HT1080 (cell line): ENCODE results near the gene PTPRN2. TPM values are rescaled to one million over a fixed set of nuclear protein-coding genes. Genes with fewer than 3 reads are reported as not detected.
A peak's percentile ranks its signal among the peaks of the same experiment; 100 is the strongest.

Source experiments
- DNase-seq: peaks from one replicate; pipeline ENCODE4 v3.0.0-alpha.2; 2015; ENCODE audit warnings: low read depth
- total RNA-seq: library from RNA; depleted of rRNA; stranded (reverse); fragments of >200 nt; shearing (Covaris generic); gene quantifications from 2 replicates; pipeline ENCODE4 v1.2.3, GENCODE V29; 2014

Gene PTPRN2
- total RNA-seq, 1 experiment from 2014 or later, result 0.31 TPM

DNA sequence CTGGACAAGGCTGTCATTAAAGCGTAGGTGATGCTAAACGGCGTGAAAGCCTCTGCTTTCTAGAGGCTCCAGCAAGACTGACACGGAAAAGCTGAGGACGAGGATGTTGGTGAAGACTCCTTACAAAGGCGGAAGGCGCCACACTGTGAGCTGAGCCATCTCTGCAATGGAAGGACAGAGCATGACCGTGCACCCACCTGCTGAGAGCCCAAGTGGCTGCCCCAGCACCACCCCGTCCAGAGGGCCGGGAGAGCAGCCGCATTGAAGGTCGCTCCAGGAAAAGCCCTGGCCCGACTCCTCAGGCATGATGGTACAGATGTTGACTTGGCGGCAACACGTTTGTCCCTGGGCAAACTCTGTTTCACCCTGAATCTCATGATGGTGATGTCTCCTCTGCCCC is 758.1 kb downstream of the PTPRN2 start:
- DNase-seq, result no peak

DNA sequence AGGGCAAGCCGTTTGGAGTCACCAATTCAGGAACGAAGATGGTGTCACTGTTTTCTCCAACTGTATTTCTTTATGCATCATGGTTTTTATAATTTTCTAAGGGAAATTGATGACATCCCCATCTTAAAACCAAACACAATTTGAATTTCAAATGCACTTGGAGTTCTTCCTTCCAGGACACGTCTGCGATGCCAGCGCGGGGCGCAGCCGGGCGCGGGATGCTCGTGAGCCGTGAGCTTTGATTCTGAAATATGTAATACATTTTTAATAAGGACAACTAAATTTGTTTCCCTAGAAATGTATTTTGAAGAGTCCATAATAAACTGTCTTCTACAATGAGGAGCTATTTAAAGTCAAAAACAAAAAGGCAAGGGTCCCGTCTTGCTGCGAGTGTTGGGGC is 758.7 kb downstream of the PTPRN2 start:
- no peak for DNase-seq

DNA sequence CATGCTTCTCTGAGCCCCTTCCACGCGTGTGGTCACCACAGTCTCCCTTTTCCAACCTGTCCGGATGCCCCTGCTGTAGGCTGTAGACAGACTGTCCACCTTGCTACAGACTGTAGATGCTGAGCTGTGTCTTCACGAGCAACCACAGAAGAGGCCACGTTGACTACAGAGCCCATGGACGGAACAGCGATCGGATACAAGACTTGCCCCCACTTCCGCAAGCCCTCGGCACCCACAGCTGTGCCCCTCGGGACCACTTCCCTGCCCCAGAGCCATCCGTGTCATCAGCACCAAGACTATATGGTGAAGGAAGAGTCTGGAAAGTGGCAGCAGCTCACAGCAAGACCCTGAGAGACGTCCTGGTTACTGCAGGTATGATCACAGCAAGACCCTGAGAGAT is 759.4 kb downstream of the PTPRN2 start:
- DNase-seq, result no peak

DNA sequence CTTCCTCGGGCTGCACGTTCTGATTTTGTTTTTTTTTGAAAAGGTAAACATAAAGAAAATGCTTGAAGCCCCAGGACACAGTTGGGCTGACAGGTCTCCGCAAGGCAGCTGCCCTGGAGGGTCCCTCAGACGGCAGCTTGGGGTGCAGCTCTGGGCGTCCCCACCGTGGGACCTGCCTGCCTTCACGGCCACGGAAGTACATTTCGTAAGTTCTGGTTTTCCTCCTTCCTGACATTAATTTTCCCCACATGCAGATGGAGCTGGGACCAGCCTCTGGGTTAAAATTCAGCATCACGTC is 759.8 kb downstream of the PTPRN2 start:
- DNase-seq, result no peak

DNA sequence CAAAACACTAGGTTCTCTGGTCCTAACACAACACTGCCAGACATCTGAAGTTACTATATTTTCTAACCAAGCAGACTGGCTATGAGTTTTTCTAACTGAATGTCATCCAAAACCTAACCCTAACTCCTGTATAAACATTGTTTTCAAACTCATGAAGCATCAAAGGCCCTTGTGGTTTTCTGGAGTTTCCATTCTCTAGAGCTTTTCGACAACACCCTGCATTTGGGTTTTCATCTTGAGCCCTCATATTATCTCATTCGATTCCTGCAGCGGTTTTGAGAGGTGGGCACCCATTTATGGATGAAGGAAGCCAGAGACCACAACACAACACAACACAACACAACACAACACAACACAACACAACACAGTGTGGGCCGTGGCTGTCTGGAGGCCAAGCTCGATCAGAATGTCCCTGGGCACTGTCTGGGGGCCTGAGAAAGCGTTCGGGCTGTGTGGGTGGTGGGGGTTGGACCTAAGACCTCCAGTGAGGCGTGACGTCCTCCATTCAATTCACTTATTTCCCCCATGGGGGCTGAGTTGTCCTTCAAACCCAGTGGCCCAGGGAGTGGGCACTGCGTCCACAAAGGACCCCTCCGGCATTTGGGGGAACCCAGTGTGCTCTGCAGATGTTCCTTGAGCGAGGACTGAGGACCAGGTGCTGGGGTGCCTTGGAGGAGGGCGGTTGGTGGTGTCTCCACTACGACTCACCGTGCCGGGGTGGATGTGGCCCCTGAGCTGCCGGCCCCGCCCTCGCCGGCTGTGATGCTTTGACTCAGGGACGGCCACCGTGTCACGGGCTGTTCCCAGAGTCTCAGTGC is 760.4 kb downstream of the PTPRN2 start:
- no peak for DNase-seq

DNA sequence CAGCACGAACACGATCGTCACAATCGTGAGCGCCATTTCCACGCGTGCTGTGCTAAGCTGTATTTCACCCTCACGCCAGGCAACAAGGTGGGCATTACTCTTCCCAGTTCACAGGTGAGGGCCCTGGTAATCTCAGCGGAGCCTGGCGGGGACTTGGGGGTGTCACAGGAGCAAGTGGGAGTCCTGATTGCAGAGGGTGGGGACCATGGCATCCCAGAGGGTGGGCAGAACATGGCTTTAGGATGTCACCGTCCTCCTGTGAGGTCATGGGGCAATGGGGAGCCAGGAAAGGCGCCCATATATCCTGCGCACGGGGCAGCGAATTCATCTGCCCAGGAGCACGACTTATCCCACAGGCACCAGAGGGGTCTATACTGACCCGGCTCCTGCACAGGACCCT is 761.1 kb downstream of the PTPRN2 start:
- DNase-seq, result no peak

DNA sequence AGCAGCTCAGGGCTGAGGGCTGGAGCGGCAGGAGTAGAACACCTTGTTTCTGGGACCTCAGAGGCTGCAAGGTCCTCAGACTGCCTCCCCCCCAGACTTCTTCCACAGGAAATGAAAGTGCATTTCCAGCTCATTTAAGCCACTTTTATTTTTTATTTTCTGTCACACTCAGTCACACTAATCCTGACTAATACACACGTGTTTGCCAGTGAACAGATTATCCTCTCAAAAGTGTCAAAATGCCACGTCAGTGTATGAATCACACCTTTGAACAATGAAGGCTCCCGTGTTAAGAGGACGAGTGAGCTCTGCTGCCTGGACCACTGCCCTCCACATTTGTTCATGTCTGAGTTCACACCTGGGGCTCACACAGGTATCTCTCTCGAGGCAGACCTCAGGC is 762.3 kb downstream of the PTPRN2 start:
- DNase-seq, result peak; percentile 38

DNA sequence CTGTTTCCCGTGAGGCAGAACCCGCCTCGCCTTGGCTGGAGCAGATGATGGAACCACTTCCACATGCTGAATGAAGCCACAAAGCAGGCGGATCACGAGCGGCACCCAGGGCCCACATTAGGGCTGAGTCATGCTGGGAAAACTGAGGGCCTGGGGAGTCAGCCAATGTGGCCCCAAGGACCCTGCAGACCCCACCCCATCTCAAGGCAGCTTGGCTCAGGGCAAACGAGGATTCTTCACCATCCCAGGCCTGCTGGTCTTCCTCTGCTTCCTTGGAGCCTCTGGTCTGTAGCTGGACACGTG is 762.9 kb downstream of the PTPRN2 start:
- no peak for DNase-seq

DNA sequence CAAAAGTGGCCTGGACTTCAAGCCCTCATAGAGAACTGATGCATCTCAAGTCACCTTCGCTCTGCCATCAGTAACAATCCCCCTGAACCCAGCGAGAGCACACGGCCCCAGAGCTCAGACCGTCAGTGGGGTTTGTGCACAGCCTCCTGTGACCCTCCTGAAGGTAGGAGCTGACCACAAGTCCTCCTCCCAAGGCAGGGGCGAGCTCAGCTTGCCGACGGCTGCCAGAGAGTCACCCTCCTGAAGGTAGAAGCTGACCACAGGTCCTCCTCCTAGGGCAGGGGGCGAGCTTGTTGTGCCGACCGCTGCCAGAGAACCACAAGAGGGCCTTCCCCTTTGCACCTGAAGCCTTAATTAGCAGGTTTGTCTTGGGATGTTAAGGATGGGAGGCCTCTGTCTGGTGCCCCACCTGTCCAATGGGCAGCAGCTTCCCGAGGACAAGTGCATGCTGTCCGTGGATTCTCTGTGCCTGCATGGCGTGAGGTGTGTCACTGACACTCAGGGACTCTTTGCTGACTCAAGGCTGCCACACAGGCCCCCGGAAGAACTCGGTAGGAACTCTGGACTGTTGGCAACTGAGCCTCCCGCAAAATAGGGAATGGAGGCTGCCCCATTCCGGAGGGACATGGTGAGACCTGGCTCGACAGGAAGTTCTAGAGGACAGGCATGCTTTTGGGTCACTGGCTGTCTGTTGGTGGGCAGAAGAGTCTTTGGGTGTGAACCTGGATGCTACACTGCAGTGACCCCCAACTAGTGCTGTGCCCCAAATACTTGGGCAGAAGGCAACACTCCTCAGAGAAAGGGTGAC is 763.4 kb downstream of the PTPRN2 start:
- DNase-seq, result no peak

DNA sequence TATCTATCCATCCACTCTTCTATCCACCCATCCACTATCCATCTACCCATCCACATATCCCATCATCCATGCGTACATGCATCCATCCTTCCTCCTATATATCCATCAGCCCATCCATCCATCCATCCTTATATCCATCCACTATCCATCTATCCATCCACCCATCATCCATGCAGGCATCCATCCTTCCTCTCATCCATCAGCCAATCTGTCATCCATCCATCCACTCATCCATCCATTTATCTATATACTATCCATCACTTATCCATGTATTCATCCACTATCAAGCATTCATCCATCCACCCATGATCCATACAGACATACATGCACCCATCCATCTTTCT is 765.0 kb downstream of the PTPRN2 start:
- no peak for DNase-seq

DNA sequence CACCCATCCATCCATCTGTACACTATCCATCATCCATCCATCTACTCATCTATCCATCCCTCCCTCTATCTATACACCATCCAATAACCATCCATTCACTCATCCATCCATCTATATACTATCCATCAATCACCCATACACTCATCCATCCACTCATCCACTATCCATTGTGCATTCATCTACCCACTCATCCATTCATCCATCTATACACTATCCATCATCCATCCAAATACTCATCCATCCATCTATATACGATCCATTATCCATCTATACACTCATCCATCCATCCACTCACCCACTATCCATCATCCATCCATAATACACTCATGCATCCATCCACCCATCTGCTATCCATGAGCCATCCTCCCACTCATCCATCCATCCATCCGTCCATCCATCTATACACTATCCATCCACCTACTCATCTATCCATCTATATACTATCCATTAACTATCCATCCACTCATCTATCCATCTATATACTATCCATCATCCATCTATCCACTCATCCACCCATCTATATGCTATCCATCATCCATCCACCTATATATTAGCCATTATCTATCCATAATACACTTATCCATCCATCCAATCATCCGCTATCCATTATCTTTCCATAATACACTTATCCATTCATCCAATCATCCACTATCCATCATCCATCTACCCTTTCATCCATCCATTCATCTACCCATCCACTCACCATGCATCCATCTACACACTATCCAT is 765.5 kb downstream of the PTPRN2 start:
- DNase-seq, result no peak

DNA sequence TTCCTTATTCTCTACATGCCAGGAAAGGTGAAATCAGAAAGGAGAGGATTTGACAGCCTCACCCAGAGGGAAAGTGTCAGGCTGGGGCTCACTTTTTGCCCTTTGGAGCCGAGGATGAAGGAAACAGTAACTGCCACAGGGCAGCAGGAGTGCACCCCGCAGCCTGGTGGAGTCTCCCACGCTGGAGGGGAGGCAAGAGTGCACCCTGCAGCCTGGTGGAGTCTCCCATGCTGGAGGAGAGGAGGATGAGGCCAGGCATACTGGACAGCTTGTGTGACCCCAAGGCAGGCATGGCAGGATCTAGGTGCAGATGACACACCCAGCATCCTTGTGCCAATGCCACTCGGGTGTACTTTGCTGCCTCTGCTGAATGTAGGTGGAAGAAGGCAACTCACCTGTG is 766.8 kb downstream of the PTPRN2 start:
- DNase-seq, result no peak

DNA sequence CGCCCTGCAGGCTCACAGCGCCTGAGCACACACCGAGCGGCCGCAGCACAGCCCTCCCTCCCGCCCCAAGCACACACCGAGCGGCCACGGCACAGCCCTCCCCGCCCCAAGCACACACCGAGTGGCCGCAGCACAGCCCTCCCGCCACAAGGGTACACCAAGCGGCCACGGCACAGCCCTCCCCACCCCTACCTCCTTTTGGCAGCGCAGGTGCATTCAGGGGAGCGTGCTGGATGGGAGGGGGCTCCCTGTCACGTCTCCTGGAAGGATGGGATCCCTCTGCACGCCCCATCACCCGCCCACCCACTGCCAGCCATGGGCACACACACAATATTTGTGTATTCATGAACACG is 768.2 kb downstream of the PTPRN2 start:
- DNase-seq, result no peak

DNA sequence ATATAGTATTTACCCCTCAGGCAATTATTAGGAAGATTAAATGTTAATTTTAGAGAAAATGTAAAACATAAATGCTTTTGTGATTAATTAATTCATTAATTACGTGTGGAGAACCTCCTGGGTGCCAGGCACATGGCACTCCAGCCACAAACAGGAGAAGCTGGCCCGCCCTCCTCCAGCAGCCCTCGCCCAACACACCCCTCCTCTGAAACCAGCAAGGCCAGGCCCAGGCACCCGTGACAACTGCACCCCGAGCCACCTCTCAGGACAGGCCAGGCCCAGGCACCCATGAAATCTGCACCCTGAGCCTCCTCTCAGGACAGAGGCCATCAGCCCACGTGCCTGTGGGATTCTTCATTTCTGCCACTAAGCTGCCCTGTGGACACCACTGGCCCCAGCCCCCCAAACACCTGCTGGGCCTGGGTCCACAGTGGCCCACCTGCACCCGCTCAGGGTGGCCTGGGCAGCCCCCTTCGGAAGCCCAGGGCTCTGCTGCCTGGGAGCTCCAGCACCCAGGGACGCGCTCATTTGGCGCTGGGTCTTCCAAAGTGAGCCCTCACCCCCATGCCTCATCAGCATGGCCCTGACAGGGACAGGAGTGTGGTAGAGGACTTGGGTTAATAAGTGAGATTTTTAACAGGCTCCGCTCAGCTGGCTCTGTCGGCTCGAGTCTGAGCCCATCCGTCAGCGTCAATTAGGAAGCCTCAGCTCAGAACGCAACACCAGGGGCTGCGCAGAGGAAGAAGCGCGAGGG is 768.7 kb downstream of the PTPRN2 start:
- no peak for DNase-seq

DNA sequence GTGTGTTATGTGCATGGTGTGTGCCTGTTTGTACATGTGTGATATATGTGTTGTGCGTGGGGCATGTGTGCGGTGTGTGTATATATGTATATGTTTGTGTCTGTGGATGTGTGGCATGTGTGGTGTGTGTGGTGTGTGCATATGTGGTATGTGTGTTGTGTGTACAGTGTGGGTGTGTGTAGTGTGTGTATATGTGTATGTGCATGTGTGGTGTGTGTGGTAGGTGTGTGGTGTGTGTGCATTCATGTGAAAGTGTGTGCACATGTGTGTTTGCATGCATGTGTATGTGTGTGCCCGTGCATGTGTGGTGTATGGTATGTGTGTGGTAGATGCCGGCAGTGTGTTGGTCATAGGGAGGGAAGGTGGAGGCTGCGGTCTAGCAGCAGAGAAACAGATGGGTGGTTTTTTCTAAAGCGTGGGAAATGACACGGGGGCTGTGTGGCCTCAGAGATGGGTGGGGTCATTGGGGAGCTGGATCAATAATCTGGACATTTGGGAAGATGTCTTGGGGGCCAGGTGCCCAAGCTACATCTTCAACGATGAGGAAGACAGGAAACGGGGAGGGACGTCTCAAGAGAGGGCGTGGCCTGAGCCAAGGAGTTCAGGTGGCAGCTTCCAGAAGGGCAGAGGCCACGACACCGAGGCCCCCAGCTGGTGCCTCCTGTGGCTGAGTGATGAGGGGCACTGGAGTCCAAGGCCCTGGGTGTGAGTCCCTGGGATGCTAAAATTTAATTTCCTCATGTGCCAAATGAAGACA is 769.5 kb downstream of the PTPRN2 start:
- DNase-seq, result no peak

DNA sequence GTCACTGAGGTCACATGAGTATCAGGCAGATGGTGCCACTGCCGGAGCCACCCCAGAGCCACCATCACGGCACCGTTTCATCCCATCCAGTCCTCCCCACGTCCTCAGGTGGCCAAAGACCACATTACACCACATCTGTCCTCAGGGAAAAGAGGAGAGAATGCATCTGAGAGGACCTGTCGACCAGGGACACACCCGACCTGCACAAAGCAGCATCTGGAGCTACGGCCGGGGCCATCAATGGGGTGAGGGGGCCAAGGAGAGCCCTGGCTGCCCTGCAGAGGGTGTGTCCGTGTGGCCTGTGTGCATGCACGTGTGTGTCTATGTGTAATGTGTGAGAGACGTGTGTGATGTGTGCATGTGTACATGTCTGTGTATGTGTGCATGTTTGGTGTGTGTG is 770.2 kb downstream of the PTPRN2 start:
- no peak for DNase-seq

DNA sequence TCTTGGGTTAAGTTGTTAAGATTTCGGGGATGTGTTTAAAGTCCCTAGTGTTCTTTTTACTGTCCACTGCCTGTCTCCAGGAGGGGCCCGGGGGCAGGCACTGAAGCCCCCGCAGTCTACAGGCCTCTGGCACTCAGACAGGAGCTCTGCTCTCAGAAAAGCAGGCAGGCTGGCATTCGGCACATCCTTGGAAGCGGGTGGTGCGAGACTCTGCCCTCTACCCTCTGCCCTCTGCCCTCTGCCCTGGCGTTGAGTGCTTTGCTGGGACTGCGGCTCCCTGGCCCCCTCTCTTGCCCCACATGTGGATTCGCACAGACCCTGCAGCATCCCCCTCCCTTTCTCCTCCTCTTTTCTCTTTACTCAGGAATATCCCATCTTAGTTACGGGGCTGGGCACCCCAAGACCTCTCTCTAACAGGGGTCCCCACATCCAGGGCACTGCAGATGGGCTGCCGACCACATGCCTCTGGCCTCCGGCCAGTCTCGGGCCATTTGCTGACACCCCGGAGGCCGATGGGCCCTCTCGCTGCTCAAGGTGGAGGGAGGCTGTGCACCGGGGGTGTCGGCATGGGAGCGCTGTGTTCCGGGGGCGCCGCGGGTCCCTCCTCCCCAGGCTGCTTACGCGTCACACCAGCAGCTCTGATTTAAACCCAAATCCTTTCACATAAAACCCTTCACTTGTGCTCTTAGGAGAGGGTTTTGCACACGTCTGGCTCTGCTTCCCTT is 770.9 kb downstream of the PTPRN2 start:
- DNase-seq, result no peak

DNA sequence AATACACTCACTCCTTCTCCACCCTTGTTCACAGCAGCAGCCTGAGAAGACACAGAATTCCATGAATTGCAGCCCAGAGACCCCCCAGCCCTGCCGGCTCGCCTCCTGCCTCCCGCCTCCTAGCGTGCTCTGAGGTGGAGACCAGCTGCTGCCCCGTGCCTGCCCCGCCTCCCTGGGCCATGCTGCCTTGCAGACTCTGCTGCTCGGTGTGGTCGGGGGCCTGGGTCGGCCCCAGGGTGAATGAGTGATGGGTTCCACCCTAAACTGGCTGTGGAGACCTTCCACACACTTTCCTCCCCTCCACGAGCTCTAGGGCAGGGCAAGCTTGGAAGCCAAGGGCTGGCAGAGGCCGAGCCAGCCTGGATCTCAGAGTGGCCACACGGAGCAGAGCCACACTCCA is 771.5 kb downstream of the PTPRN2 start:
- no peak for DNase-seq

DNA sequence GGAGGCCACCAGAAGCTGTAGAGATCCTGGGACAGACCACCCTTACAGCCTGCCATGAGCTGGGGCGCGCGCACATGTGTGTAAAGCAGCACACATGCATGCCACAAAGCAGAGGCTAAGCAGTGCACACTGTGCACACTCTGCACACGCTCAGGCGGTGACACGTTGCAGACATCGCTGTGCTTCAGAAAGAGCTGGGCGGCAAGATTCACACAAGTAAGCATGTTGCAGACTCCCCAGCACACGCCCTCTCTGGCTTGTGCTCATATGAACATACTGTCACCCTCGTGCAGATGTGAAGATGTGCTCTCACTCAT is 772.0 kb downstream of the PTPRN2 start:
- no peak for DNase-seq

DNA sequence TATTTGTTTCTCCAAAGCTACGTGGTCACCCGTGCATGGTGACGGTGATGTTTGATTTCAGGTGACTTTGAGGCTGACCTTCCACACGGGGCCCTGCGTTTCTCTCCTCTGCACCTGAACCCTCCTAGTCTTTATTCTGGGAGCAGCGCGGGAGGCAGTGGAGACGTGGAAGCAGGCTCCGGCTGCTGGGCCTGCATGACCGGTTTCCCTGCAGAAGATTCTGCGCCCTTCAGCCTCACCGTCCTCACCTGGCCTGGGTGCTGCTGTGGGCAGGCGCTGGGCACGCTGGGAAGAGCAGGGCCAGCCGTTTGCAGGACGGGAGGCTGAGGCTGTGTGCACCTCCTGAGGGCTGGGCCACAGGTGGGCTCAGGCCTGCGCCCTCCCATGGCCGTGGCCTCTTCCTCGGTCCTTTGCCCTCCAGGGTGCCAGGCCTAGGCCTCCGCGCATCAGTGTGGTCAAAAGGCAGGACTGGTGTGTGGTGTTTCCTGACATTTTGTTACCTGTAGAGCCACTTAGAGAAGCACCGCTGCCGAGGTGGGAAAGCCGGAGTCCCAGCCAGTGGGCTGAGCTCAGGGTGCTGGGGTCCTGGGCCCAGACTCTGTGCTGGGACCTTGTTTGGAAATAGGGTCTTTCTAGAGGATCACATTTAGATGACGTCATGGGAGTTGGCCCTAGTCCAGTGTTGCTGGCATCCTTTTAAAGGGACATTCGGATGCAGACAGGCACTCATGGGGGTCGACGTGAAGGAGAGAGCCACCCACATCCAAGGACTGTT is 772.5 kb downstream of the PTPRN2 start:
- DNase-seq, result no peak
